GM06990 (cell line): ENCODE measurements around the gene VSTM2B.

Experiments used
- DNase-seq: peaks from one replicate; pipeline ENCODE4 v3.0.0-alpha.2; 2011; ENCODE audit not compliant: insufficient read length; ENCODE audit errors: extremely low read depth
- H3K27me3 ChIP-seq: replicated peaks from 2 replicates; pipeline ENCODE4 v1.6.0; 2011; ENCODE audit warnings: low read length; ENCODE audit not compliant: control insufficient read depth, insufficient read depth
- H3K36me3 ChIP-seq: 2 replicates; pipeline ENCODE4 v1.5.1; 2011; ENCODE audit warnings: low read length; ENCODE audit not compliant: control insufficient read depth, insufficient read depth
- H3K4me3 ChIP-seq: replicated peaks from 2 replicates; pipeline ENCODE4 v1.5.1; 2011; ENCODE audit warnings: low read depth, mild to moderate bottlenecking, control low read depth, low read length
- CTCF ChIP-seq: IDR thresholded peaks from 2 replicates; pipeline ENCODE4 v1.5.1; 2011; ENCODE audit warnings: low read length, control low read depth, mild to moderate bottlenecking, inconsistent platforms; ENCODE audit not compliant: insufficient read depth, poor library complexity, severe bottlenecking

VSTM2B gene

GRCh38 chr19:29598036-29598435 is 72.2 kb downstream of the VSTM2B start:
- no peak for TF ChIP-seq CTCF
- Histone ChIP-seq H3K36me3 (no peaks in the 10 kb centered on the region), H3K4me3 (no peak overlapping the region), H3K27me3 (no peaks in the 10 kb centered on the region; the same call in 1 of the 2 replicates)
- no peak for DNase-seq

- no peak overlapping the region for H3K4me3 ChIP-seq
- DNase-seq, result no peak
- TF ChIP-seq CTCF, result no peak
- no peaks in the 10 kb centered on the region for H3K36me3 ChIP-seq
- H3K27me3 ChIP-seq, result no peaks in the 10 kb centered on the region; the same call in 1 of the 2 replicates
Measured at GRCh38 chr19:29598496-29598895, 72.7 kb downstream of the VSTM2B start.

- Histone ChIP-seq H3K36me3 (no peaks in the 10 kb centered on the region), H3K4me3 (no peak overlapping the region), H3K27me3 (no peaks in the 10 kb centered on the region)
- no peak for DNase-seq
- no peak for TF ChIP-seq CTCF
Measured at GRCh38 chr19:29603308-29603707, 77.5 kb downstream of the VSTM2B start.

- Histone ChIP-seq H3K4me3 (peak within 1 kb of the TSS; percentile 86), H3K36me3 (peaks cover 6% of the 10 kb centered on the region), H3K27me3 (no peaks in the 10 kb centered on the region)
- peak; percentile 96 for DNase-seq
- no peak for TF ChIP-seq CTCF
Measured at GRCh38 chr19:29605653-29606419, 80.0 kb downstream of the VSTM2B start, which contains the start of gene POP4. Gene POP4 (plus strand): TSS chr19:29606283. CDS start chr19:29606319, 36 bp downstream.

- peak overlapping the region; percentile 86 for H3K4me3 ChIP-seq
- no peaks in the 10 kb centered on the region for H3K27me3 ChIP-seq
- H3K36me3 ChIP-seq, result peaks cover 11% of the 10 kb centered on the region
- no peak for DNase-seq
- TF ChIP-seq CTCF, result no peak
Measured at GRCh38 chr19:29606420-29606747, 80.6 kb downstream of the VSTM2B start.
